A549 treated with AZD2906 at 1 μM for 4 hours (cell line): ENCODE measurements around the gene CRYBB3. TPM values are rescaled to one million over a fixed set of nuclear protein-coding genes. Genes with fewer than 3 reads are reported as not detected.

Experiments
- total RNA-seq: library from RNA; stranded (reverse); fragments of 200-300 nt; extraction: Qiagen RNA extraction; gene quantifications from 5 replicates; pipeline ENCODE4 v1.2.3, GENCODE V29; 2022

Gene CRYBB3
- total RNA-seq = 0.09 to 0.18 TPM in 2 of 5 replicates, not detected in the others

DNA sequence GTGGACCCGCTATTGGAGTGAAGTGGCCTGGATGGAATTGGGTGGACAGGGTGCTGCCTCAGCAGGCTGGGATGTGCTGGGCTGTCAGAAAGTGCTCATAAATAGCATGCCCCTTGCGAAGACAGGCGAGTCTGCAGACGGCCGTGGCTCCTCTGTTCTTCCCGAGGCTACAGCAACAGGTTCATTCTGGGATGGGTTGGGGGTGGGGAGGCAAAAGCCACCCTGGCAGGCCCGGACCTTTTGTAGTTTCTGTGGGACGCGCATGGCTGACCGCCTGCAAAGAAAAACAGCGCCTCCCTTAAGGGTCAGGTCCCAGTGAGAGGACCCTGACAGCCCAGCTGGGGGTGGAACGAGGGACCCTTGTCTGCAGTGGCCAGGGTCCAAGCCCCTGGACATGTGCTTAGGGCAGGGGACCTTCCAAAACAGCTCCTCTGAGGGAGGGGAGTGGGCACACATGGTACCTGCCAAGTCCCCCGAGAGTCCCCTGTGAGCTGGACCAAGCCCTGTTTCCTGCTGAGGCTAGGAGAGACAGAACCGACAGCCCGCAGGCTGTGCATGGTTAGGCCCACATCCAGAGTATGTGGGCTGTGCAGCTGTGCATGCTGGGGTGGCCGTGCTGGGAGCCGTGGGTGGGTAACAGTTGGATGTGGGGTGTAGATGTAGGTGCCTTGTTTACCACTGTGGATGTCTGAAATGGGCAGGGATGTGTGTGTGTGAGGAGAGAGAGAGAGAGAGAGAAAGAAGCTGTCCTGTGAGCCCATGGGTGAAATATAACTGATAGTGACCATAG lies at the start of gene CRYBB3:
TSS of gene CRYBB3 (plus strand) at position 128 of the 790 bp plus-strand sequence. CDS start 1,539 bp downstream, outside the sequence.

DNA sequence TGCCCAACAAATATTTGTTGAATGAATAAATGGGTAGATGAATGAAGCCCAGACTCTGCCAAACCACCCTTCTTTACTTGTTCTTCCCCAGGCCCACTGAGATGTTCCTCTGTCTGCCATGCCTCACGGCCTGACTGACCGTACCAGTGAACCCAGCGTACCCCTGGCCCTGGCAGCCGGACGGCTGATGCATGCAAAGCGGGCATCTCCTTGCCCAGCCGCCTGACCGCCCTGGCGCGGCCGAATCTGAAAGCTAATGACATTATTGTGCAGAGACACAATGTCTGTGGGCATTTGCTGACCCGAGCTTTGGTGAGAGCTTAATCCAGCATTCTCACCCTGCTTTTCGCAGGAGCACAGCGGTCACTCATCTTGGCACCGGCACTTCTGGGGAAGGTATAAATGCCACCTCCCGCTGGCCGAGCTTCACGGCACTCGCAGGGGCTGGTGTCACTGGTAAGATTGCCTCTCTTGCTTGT lies 19.6 kb downstream of the CRYBB3 start, which contains the start of gene CRYBB2:
TSS of gene CRYBB2 (plus strand) at position 429 of the 479 bp plus-strand sequence. CDS start 1,791 bp downstream, outside the sequence.

Other genes starting within 250 kb of the CRYBB3 start
- 9.0 to 12.4 TPM (median 10.5 TPM) in 5 replicates for gene KIAA1671, start 247.1 kb upstream of the CRYBB3 start, total RNA-seq
- 0.07 TPM in 1 of 5 replicates, not detected in the others for gene CRYBB2, start 19.8 kb downstream of the CRYBB3 start, total RNA-seq